Colonic mucosa (tissue), 4 donors: Measurements from ENCODE around the gene PRR35. TPM values are rescaled to one million over a fixed set of nuclear protein-coding genes. Genes with fewer than 3 reads are reported as not detected.
A peak's percentile ranks its signal among the peaks of the same experiment; 100 is the strongest.

ENCODE experiments used
- DNase-seq: peaks from one replicate; pipeline ENCODE4 v3.0.0-alpha.2; 2020
- H3K27ac ChIP-seq: fragments of 200-600 bp; one replicate; pipeline ENCODE4 v1.8.0; 2021
- H3K27me3 ChIP-seq: fragments of 200-600 bp; one replicate; pipeline ENCODE4 v1.8.0; 2021
- H3K36me3 ChIP-seq: fragments of 200-600 bp; one replicate; pipeline ENCODE4 v1.8.0; 2021
- H3K4me1 ChIP-seq: fragments of 200-600 bp; one replicate; pipeline ENCODE4 v1.8.0; 2021; ENCODE audit warnings: mild to moderate bottlenecking
- H3K4me3 ChIP-seq: fragments of 200-600 bp; one replicate; pipeline ENCODE4 v1.8.0; 2021
- H3K9ac ChIP-seq, 2 donors: one replicate each; pipeline ENCODE4 v1.7.0; 2013; ENCODE audit warnings: control low read depth in 2 of 2, low read depth in 2 of 2, low read length in 2 of 2
- H3K9me3 ChIP-seq: fragments of 200-600 bp; one replicate; pipeline ENCODE4 v1.8.0; 2021
- CTCF ChIP-seq: fragments of 200-600 bp; IDR thresholded peaks from one replicate; pipeline ENCODE4 v1.8.0; 2022; ENCODE audit warnings: antibody characterized with exemption, mild to moderate bottlenecking
- intact Hi-C: fragments of 100-400 bp; cut with DNase I; formaldehyde crosslinking; loops from one replicate; pipeline ENCODE4 v1.14.1; 2022
- microRNA-seq: library from miRNA; unstranded; fragments of <30 nt; microRNA quantifications from one replicate; pipeline ENCODE4, GENCODE V29; 2019
- total RNA-seq, 2 donors: library from RNA; stranded (reverse); fragmentation: NEBNext Ultra II Directional in 1 of 2; extraction: Animal tissue kit (Norgen Biotek cat#: 25700) in 1 of 2; gene quantifications; one replicate each; pipeline ENCODE4 v1.2.1, GENCODE V29; 2021
- donor health status: healthy.
- donor health status: DM: no; HTN: no; CAD: no.
- donor health status: DM: no; HTN: no; CAD: no.

PRR35 gene
- total RNA-seq, 2 donors from 2014 or later: not detected

DNA sequence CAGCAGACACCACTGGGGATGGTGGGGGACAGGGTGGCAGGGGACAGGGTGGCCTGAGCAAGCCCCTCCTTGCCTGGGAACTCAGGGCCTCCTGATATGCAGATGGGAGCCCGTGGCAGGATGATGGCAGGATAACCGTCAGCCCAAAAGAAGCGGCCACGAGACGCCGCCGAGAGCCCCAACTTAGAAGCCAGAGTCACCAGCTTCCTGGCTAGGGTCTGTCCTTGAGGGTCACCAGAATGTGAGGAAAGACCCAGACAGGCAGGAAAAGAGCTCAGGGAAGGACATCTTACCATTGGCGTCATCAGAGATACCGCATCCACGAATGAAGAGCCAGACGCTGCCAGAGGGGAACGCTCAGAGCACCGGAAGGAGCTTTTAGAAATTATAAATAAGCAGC, 49.1 kb downstream of the PRR35 start:
- no peak overlapping the region for H3K9ac ChIP-seq
- H3K9me3 ChIP-seq: no peaks in the 10 kb centered on the region
- intact Hi-C loops: no loop called here
- TF ChIP-seq CTCF: no peak
- no peaks in the 10 kb centered on the region for H3K27me3 ChIP-seq
- H3K36me3 ChIP-seq: no peaks in the 10 kb centered on the region
- no peak overlapping the region for H3K4me3 ChIP-seq
- H3K27ac ChIP-seq: no peak overlapping the region
- H3K4me1 ChIP-seq: no peaks in the 10 kb centered on the region
- no peak for DNase-seq

- H3K4me3 ChIP-seq: no peak overlapping the region
These were observed 49.8 kb downstream of the PRR35 start for GRCh38 chr16:609984-610383.

DNA sequence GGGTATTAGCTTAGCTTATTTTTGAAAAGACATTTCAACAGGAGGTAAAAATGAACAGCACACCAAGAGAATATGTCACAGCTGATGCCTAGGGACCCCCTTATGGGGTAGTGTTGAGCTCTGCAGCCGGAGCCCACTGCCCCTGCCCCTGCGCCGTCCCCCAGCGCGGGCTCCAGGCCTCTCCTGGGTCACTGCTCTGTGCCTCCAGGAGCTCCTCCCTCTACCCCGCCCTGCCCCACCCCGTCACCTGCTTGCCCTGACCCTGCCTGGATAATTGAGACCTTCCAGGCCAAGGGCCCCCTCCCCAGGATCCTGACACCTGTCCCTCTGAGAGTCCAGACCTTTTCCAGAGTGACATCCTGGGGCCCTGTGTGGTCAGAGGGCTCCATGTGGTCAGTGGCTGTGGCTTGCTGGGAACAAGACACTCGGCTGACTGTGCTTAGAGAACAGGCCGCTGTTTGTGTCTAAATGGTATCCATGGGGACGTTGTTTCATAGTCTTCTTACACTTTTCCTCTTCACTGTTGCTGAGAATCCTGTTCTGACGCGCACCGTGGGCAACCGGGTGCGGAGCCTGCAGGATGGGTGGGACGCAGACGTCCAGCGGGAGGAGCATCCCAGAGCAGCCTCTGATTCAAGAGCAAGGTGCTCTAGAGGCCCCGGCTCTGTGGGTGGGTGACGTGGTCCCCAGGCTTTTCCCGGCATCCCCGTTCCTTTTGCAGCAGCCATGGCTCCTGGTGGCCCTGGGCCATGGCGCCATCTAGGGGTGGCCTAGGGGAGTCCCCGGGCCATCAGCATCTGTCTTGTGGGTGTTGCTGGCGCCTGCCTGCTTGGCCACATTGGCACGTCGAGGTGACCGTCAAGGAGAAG, 50.6 kb downstream of the PRR35 start:
- Histone ChIP-seq H3K27ac (no peak overlapping the region), H3K4me1 (no peaks in the 10 kb centered on the region), H3K36me3 (no peaks in the 10 kb centered on the region), H3K27me3 (no peaks in the 10 kb centered on the region), H3K4me3 (no peak overlapping the region), H3K9ac (peak overlapping the region in 1 of 2 donors; percentile 43), H3K9me3 (no peaks in the 10 kb centered on the region)
- TF ChIP-seq CTCF: peak; percentile 63
- intact Hi-C loops: no loop called here
- peak; percentile 63 for DNase-seq

More at GRCh38 chr16:609984-610383, 49.8 kb downstream of the PRR35 start:
- no peak for DNase-seq
- Histone ChIP-seq H3K27me3 (no peaks in the 10 kb centered on the region), H3K36me3 (no peaks in the 10 kb centered on the region), H3K27ac (no peak overlapping the region), H3K4me1 (no peaks in the 10 kb centered on the region), H3K9me3 (no peaks in the 10 kb centered on the region), H3K9ac (peak overlapping the region in 1 of 2 donors; percentile 43)
- TF ChIP-seq CTCF: no peak
- intact Hi-C loops: no loop called here

- intact Hi-C loops: no loop called here
- DNase-seq: no peak
- Histone ChIP-seq H3K36me3 (no peaks in the 10 kb centered on the region), H3K4me3 (no peak overlapping the region), H3K9ac (no peak overlapping the region), H3K9me3 (no peaks in the 10 kb centered on the region), H3K4me1 (no peaks in the 10 kb centered on the region), H3K27me3 (no peaks in the 10 kb centered on the region), H3K27ac (no peak overlapping the region)
- TF ChIP-seq CTCF: no peak
These were observed 54.9 kb downstream of the PRR35 start for GRCh38 chr16:615122-615521.

Small RNA genes lying within 50 kb of the gene (microRNA-seq; reads per million reads assigned to microRNA genes)
- 11.0 reads per million, percentile 17 among the genes with 10 or more reads in this experiment for gene MIR3176
- not detected for gene MIR5587

Other genes with a start within 250 kb of the PRR35 start
- 10 to 100 TPM; 33.4 to 34.3 TPM for gene AXIN1, start 207.7 kb upstream of the PRR35 start, total RNA-seq
- 10 to 100 TPM; 59.4 to 75.4 TPM for gene MRPL28, start 189.9 kb upstream of the PRR35 start, total RNA-seq
- gene PGAP6, start 178.4 kb upstream of the PRR35 start, total RNA-seq: 100 to 1,000 TPM in 1 of 2 donors, 10 to 100 TPM in 1; 99.6 to 102 TPM
- 10 to 100 TPM; 38.3 to 63.6 TPM for gene NME4, start 163.2 kb upstream of the PRR35 start, total RNA-seq
- 10 to 100 TPM; 31.3 to 50.2 TPM for gene DECR2, start 158.5 kb upstream of the PRR35 start, total RNA-seq
- gene RAB11FIP3, start 134.7 kb upstream of the PRR35 start, total RNA-seq: 10 to 100 TPM; 20.9 to 22.3 TPM
- 100 to 1,000 TPM in 1 of 2 donors, 10 to 100 TPM in 1; 74.6 to 139 TPM for gene CAPN15, start 32.7 kb upstream of the PRR35 start, total RNA-seq
- gene NHLRC4, start 6.6 kb downstream of the PRR35 start, total RNA-seq: under 1 TPM; 0.32 to 0.35 TPM
- gene PIGQ, start 9.6 kb downstream of the PRR35 start, total RNA-seq: 10 to 100 TPM; 25.6 to 59.3 TPM
- gene RAB40C, start 29.7 kb downstream of the PRR35 start, total RNA-seq: 10 to 100 TPM; 34.9 to 38.5 TPM
- 1 to 10 TPM in 1 of 2 donors, under 1 TPM in 1; 0.80 to 1.1 TPM for gene WFIKKN1, start 70.6 kb downstream of the PRR35 start, total RNA-seq
- 100 to 1,000 TPM in 1 of 2 donors, 10 to 100 TPM in 1; 43.7 to 102 TPM for gene METTL26, start 75.9 kb downstream of the PRR35 start, total RNA-seq
- 100 to 1,000 TPM; 132 to 158 TPM for gene MCRIP2, start 81.4 kb downstream of the PRR35 start, total RNA-seq
- gene WDR90, start 89.0 kb downstream of the PRR35 start, total RNA-seq: 100 to 1,000 TPM in 1 of 2 donors, 10 to 100 TPM in 1; 25.1 to 122 TPM
- 100 to 1,000 TPM; 112 to 182 TPM for gene RHOT2, start 107.7 kb downstream of the PRR35 start, total RNA-seq
- 1 to 10 TPM; 4.0 to 5.7 TPM for gene RHBDL1, start 115.3 kb downstream of the PRR35 start, total RNA-seq
- 100 to 1,000 TPM in 1 of 2 donors, 10 to 100 TPM in 1; 96.7 to 159 TPM for gene STUB1, start 120.0 kb downstream of the PRR35 start, total RNA-seq
- gene JMJD8, start 123.9 kb downstream of the PRR35 start, total RNA-seq: 10 to 100 TPM; 40.7 to 72.1 TPM
- gene WDR24, start 130.0 kb downstream of the PRR35 start, total RNA-seq: 10 to 100 TPM in 1 of 2 donors, 1 to 10 TPM in 1; 8.5 to 18.8 TPM
- 1 to 10 TPM; 2.0 to 2.2 TPM for gene FBXL16, start 145.4 kb downstream of the PRR35 start, total RNA-seq
- gene METRN, start 154.7 kb downstream of the PRR35 start, total RNA-seq: 10 to 100 TPM; 23.3 to 50.0 TPM
- 10 to 100 TPM; 42.1 to 83.1 TPM for gene ANTKMT, start 160.8 kb downstream of the PRR35 start, total RNA-seq
- 1 to 10 TPM in 1 of 2 donors, under 1 TPM in 1; 0.37 to 3.7 TPM for gene CCDC78, start 166.0 kb downstream of the PRR35 start, total RNA-seq
- 10 to 100 TPM in 1 of 2 donors, 1 to 10 TPM in 1; 2.6 to 13.0 TPM for gene HAGHL, start 166.7 kb downstream of the PRR35 start, total RNA-seq
- gene CIAO3, start 180.6 kb downstream of the PRR35 start, total RNA-seq: 10 to 100 TPM; 29.2 to 62.1 TPM
- gene MSLN, start 200.3 kb downstream of the PRR35 start, total RNA-seq: 1 to 10 TPM; 1.4 to 1.8 TPM
- gene RPUSD1, start 228.0 kb downstream of the PRR35 start, total RNA-seq: 10 to 100 TPM; 17.3 to 35.6 TPM
- 100 to 1,000 TPM in 1 of 2 donors, 10 to 100 TPM in 1; 16.5 to 111 TPM for gene CHTF18, start 228.2 kb downstream of the PRR35 start, total RNA-seq
- gene GNG13, start 240.3 kb downstream of the PRR35 start, total RNA-seq: under 1 TPM in 1 of 2 donors, not detected in 1; 0.24 TPM